K562 (cell line): ENCODE data around the gene IARS1. TPM values are rescaled to one million over a fixed set of nuclear protein-coding genes. Genes with fewer than 3 reads are reported as not detected.

Source experiments
- FOXP1 ChIP-seq: sonication (generic); formaldehyde crosslinking; IDR thresholded peaks from 2 replicates; pipeline ENCODE4 v1.8.0; 2022; ENCODE audit warnings: mild to moderate bottlenecking, missing genetic modification reagents
- NCOA6 ChIP-seq: fragments of 450-650 bp; IDR thresholded peaks from 2 replicates; pipeline ENCODE4 v1.6.1; 2017; ENCODE audit warnings: mild to moderate bottlenecking
- NR2C2 ChIP-seq, 2 experiments: fragments of 200-800 bp in 1 of 2; sonication (Bioruptor generic) in 1 of 2; sonication (generic) in 1 of 2; formaldehyde crosslinking in 1 of 2; IDR thresholded peaks; 2 replicates each; pipeline versions ENCODE4 v1.6.1 to v1.8.0; 2016 to 2022; ENCODE audit warnings: mild to moderate bottlenecking in 1 of 2, missing compliant biosample characterization in 1 of 2, missing genetic modification characterization in 1 of 2, missing genetic modification reagents in 1 of 2
- PTTG1 ChIP-seq: fragments of 450-650 bp; IDR thresholded peaks from 2 replicates; pipeline ENCODE4 v1.6.1; 2016; ENCODE audit warnings: low read depth, mild to moderate bottlenecking, missing genetic modification characterization, missing compliant biosample characterization
- RCOR1 ChIP-seq, 2 experiments: IDR thresholded peaks; 2 replicates each; pipeline ENCODE4 v1.6.1; 2012; ENCODE audit warnings: low read depth in 2 of 2, low read length in 2 of 2, borderline replicate concordance in 1 of 2, improper control_type of control experiment in 1 of 2
- SRSF3 ChIP-seq: fragments of 200-400 bp; formaldehyde crosslinking; IDR thresholded peaks from 2 replicates; pipeline ENCODE4 v1.6.1; 2016; ENCODE audit warnings: mild to moderate bottlenecking, low read length, moderate library complexity; ENCODE audit not compliant: insufficient read depth
- STAT5A ChIP-seq: IDR thresholded peaks from 2 replicates; pipeline ENCODE4 v1.6.1; 2012; ENCODE audit warnings: low read length, inconsistent platforms, borderline replicate concordance
- U2AF2 ChIP-seq: fragments of 200-400 bp; formaldehyde crosslinking; optimal IDR thresholded peaks from 2 replicates; pipeline ENCODE3; 2017; ENCODE audit warnings: low read depth, mild to moderate bottlenecking, low read length
- ZNF133 ChIP-seq: fragments of 250-450 bp; sonication (Bioruptor Pico); IDR thresholded peaks from 2 replicates; pipeline ENCODE4 v1.4.0; 2020; ENCODE audit warnings: mild to moderate bottlenecking
- ZNF134 ChIP-seq: fragments of 250-450 bp; sonication (Bioruptor Pico); conservative IDR thresholded peaks from 2 replicates; pipeline ENCODE4 v1.4.0; 2020
- polyA plus RNA-seq, 8 experiments: library from polyadenylated mRNA; depleted of rRNA in 4 of 8; stranded (reverse) in 5 of 8; unstranded in 3 of 8; fragments of >200 nt; fragmentation: Nextera tagmentation in 2 of 8; fragmentation: Illumina TruSeq in 1 of 8; extraction: Ambion mirVana in 2 of 8; extraction: Trizol in 1 of 8; gene quantifications; 2 replicates each; pipeline versions ENCODE4 v1.2.1 to v1.2.3, GENCODE V29; 2011 to 2014; ENCODE audit warnings: inconsistent platforms in 1 of 8, missing spikeins in 1 of 8
- total RNA-seq, 7 experiments: library from RNA; depleted of rRNA in 6 of 7; stranded (reverse); fragments of >200 nt in 6 of 7; fragmentation: Illumina TruSeq in 2 of 7; extraction: Trizol in 2 of 7; gene quantifications; 2 replicates each; pipeline versions ENCODE4 v1.2.1 to v1.2.3, GENCODE V29; 2011 to 2021; ENCODE audit warnings: low replicate concordance in 1 of 7
- TF ChIP-seq, protein P1 (sequence below): sonication (generic); formaldehyde crosslinking; IDR thresholded peaks from 2 replicates; pipeline ENCODE4 v1.8.0; 2022; ENCODE audit warnings: mild to moderate bottlenecking, missing genetic modification reagents
- TF ChIP-seq, protein P2 (sequence below), 2 experiments: fragments of 450-650 bp in 1 of 2; sonication (generic) in 1 of 2; formaldehyde crosslinking in 1 of 2; IDR thresholded peaks; 2 replicates each; pipeline versions ENCODE4 v1.7.1 to v1.9.0; 2016 to 2022; ENCODE audit warnings: inconsistent platforms in 1 of 2, mild to moderate bottlenecking in 1 of 2, missing genetic modification reagents in 1 of 2
- TF ChIP-seq, protein P3 (sequence below), 2 experiments: fragments of 450-650 bp; IDR thresholded peaks; 2 replicates each; pipeline ENCODE4 v1.6.1; 2016

Gene IARS1
- total and polyA plus RNA-seq, 9 of the 15 experiments (the other 6 are each of a cell fraction or from before 2014, with no cell fraction given), result 119 to 371 (median 234) TPM

DNA sequence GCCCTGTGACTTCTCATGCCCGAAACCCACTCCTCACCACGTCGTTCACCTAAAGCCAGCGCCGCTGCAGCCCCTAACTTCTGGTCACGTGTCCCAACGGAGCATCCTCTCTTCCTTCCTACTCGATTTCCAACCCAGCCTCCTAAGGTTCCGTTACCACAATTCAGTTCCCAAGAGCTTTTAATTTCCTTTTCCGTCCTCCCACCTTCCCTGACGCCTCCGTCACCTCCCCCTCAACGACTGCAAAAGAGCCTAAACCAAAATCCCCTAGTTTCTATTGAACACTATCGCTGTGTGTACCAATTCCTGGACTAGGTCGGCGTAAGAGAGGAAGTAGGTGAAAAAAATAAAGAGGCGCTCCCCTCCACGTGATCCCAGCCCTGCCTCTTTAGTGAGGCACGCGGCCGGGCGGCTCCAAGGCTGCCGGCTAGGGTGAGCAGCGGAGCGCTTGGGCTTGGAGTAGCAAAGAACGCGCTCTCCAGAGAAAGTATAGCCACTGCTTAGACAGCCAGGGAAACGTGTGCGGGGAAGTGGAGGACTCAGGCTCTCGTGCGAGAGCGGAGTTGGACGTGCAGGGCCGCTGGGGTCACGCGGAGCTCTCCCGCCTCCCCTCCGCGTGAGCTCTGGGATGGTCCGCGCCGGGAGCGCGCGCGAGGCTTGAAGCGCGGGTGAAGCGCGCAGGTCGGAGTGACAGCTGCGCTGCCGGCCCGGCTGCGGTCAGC lies 31.9 kb upstream of the IARS1 start, which contains the start of the genes CENPP and NOL8 (continued):
- TF ChIP-seq, protein P1, sequence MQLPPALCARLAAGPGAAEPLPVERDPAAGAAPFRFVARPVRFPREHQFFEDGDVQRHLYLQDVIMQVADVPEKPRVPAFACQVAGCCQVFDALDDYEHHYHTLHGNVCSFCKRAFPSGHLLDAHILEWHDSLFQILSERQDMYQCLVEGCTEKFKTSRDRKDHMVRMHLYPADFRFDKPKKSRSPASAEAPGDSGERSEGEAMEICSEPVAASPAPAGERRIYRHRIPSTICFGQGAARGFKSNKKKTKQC (CRISPR knock-in tag), result no peak
- TF ChIP-seq U2AF2 (no peak), RCOR1 (IDR thresholded peaks at IDR 0.05; ENCODE audit: borderline replicate concordance in 1 of 2, low read depth in 2 of 2, low read length in 2 of 2) (peak in 1 of 2 experiments; percentile 26; a peak in 1 of 4 replicates), FOXP1 (CRISPR knock-in tag) (peak; percentile 20; the same call in 1 of the 2 replicates), PTTG1 (tag) (no peak), STAT5A (no peak), ZNF133 (CRISPR knock-in tag) (no peak), NCOA6 (no peak), NR2C2 (CRISPR knock-in tag; IDR thresholded peaks at IDR 0.05) (peak; percentile 18; the same call in 1 of the 2 replicates), NR2C2 (tag; IDR thresholded peaks at IDR 0.05) (peak; percentile 63; the same call in 1 of the 2 replicates), SRSF3 (no peak), ZNF134 (CRISPR knock-in tag) (no peak)
- TF ChIP-seq, protein P2, sequence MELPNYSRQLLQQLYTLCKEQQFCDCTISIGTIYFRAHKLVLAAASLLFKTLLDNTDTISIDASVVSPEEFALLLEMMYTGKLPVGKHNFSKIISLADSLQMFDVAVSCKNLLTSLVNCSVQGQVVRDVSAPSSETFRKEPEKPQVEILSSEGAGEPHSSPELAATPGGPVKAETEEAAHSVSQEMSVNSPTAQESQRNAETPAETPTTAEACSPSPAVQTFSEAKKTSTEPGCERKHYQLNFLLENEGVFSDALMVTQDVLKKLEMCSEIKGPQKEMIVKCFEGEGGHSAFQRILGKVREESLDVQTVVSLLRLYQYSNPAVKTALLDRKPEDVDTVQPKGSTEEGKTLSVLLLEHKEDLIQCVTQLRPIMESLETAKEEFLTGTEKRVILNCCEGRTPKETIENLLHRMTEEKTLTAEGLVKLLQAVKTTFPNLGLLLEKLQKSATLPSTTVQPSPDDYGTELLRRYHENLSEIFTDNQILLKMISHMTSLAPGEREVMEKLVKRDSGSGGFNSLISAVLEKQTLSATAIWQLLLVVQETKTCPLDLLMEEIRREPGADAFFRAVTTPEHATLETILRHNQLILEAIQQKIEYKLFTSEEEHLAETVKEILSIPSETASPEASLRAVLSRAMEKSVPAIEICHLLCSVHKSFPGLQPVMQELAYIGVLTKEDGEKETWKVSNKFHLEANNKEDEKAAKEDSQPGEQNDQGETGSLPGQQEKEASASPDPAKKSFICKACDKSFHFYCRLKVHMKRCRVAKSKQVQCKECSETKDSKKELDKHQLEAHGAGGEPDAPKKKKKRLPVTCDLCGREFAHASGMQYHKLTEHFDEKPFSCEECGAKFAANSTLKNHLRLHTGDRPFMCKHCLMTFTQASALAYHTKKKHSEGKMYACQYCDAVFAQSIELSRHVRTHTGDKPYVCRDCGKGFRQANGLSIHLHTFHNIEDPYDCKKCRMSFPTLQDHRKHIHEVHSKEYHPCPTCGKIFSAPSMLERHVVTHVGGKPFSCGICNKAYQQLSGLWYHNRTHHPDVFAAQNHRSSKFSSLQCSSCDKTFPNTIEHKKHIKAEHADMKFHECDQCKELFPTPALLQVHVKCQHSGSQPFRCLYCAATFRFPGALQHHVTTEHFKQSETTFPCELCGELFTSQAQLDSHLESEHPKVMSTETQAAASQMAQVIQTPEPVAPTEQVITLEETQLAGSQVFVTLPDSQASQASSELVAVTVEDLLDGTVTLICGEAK (IDR thresholded peaks at IDR 0.05), result peak; percentile 99
- TF ChIP-seq, protein P2 (CRISPR knock-in tag; IDR thresholded peaks at IDR 0.05), result no peak
- TF ChIP-seq, protein P3, sequence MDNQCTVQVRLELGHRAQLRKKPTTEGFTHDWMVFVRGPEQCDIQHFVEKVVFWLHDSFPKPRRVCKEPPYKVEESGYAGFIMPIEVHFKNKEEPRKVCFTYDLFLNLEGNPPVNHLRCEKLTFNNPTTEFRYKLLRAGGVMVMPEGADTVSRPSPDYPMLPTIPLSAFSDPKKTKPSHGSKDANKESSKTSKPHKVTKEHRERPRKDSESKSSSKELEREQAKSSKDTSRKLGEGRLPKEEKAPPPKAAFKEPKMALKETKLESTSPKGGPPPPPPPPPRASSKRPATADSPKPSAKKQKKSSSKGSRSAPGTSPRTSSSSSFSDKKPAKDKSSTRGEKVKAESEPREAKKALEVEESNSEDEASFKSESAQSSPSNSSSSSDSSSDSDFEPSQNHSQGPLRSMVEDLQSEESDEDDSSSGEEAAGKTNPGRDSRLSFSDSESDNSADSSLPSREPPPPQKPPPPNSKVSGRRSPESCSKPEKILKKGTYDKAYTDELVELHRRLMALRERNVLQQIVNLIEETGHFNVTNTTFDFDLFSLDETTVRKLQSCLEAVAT (IDR thresholded peaks at IDR 0.05), result peak; percentile 53 to 73; a peak in 3 of 4 replicates
